GM23338 (cell line): ENCODE results near the gene FKRP. TPM values are rescaled to one million over a fixed set of nuclear protein-coding genes. Genes with fewer than 3 reads are reported as not detected.

Source experiments
- ATAC-seq: fragments of 200-7000 bp; cut with Tn5 transposase; 3 replicates; pipeline ENCODE4 v1.9.1; 2020
- DNase-seq: peaks from one replicate; pipeline ENCODE4 v3.0.0-alpha.2; 2015; ENCODE audit warnings: low spot score
- H2AFZ ChIP-seq: fragments of 200-600 bp; sonication (generic); 2 replicates; pipeline ENCODE4 v1.8.0; 2016; ENCODE audit warnings: antibody characterized with exemption, mild to moderate bottlenecking, moderate library complexity
- H3F3A ChIP-seq: fragments of 200-600 bp; sonication (generic); replicated peaks from 2 replicates; pipeline ENCODE4 v1.8.0; 2017; ENCODE audit warnings: antibody characterized with exemption, mixed run types, low read depth
- H3K27ac ChIP-seq: fragments of 200-600 bp; sonication (generic); 2 replicates; pipeline ENCODE4 v1.6.1; 2016; ENCODE audit warnings: low read depth
- H3K27me3 ChIP-seq: fragments of 200-600 bp; sonication (generic); 2 replicates; pipeline ENCODE4 v1.8.0; 2016; ENCODE audit warnings: mild to moderate bottlenecking, mixed run types, moderate library complexity; ENCODE audit not compliant: insufficient read depth
- H3K36me3 ChIP-seq: fragments of 200-600 bp; sonication (generic); 2 replicates; pipeline ENCODE4 v1.8.0; 2016; ENCODE audit warnings: mild to moderate bottlenecking; ENCODE audit not compliant: insufficient read depth
- H3K4me1 ChIP-seq: fragments of 200-600 bp; sonication (generic); 2 replicates; pipeline ENCODE4 v1.8.0; 2016; ENCODE audit warnings: mild to moderate bottlenecking, moderate library complexity; ENCODE audit not compliant: insufficient read depth
- H3K4me2 ChIP-seq: fragments of 200-600 bp; sonication (generic); 2 replicates; pipeline ENCODE4 v1.7.1; 2017; ENCODE audit warnings: mixed run types
- H3K4me3 ChIP-seq: fragments of 200-600 bp; sonication (generic); 2 replicates; pipeline ENCODE4 v1.6.1; 2016; ENCODE audit warnings: mixed run types
- H3K79me2 ChIP-seq: fragments of 200-600 bp; sonication (generic); replicated peaks from 2 replicates; pipeline ENCODE4 v1.8.0; 2017; ENCODE audit warnings: mild to moderate bottlenecking; ENCODE audit not compliant: insufficient read depth
- H3K9me2 ChIP-seq: fragments of 200-600 bp; sonication (generic); 2 replicates; pipeline ENCODE4 v1.8.0; 2017; ENCODE audit not compliant: insufficient read depth
- H4K20me1 ChIP-seq: fragments of 200-600 bp; sonication (generic); replicated peaks from 2 replicates; pipeline ENCODE4 v1.8.0; 2017; ENCODE audit warnings: mild to moderate bottlenecking; ENCODE audit not compliant: insufficient read depth
- H3K27ac Mint-ChIP-seq: 2 replicates; pipeline ENCODE4 v1.8.0; 2020; ENCODE audit warnings: inconsistent platforms, mild to moderate bottlenecking, moderate library complexity, mixed read lengths
- H3K27me3 Mint-ChIP-seq: 3 replicates; pipeline ENCODE4 v1.8.0; 2022; ENCODE audit warnings: low read depth, mild to moderate bottlenecking, moderate library complexity, mixed read lengths, inconsistent platforms; ENCODE audit not compliant: insufficient read depth, poor library complexity
- H3K36me3 Mint-ChIP-seq: 3 replicates; pipeline ENCODE4 v1.8.0; 2021; ENCODE audit warnings: low read depth, mild to moderate bottlenecking, inconsistent platforms, moderate library complexity, mixed read lengths
- H3K4me1 Mint-ChIP-seq: 3 replicates; pipeline ENCODE4 v1.8.0; 2020; ENCODE audit warnings: mild to moderate bottlenecking, inconsistent platforms, mixed read lengths
- H3K4me3 Mint-ChIP-seq: 3 replicates; pipeline ENCODE4 v1.8.0; 2021; ENCODE audit warnings: moderate library complexity, mild to moderate bottlenecking, inconsistent platforms, mixed read lengths
- H3K9me3 Mint-ChIP-seq: 3 replicates; pipeline ENCODE4 v1.8.0; 2020; ENCODE audit warnings: moderate library complexity, mild to moderate bottlenecking, inconsistent platforms, mixed read lengths
- CREB1 ChIP-seq: fragments of 250-450 bp; sonication (Bioruptor Pico); IDR thresholded peaks from 2 replicates; pipeline ENCODE4 v1.5.0; 2020; ENCODE audit warnings: low read depth, mild to moderate bottlenecking, moderate library complexity
- CTCF ChIP-seq, 2 experiments: fragments of 200-600 bp in 1 of 2; sonication (generic) in 1 of 2; conservative IDR thresholded peaks; 2 replicates each; pipeline versions ENCODE4 v1.5.1 to v1.6.1; 2016 to 2017; ENCODE audit warnings: antibody characterized with exemption in 2 of 2, low read depth in 2 of 2, mild to moderate bottlenecking in 2 of 2, moderate library complexity in 1 of 2
- EZH2 ChIP-seq: fragments of 200-600 bp; sonication (generic); IDR thresholded peaks from one replicate; pipeline ENCODE4 v1.8.0; 2017; ENCODE audit warnings: antibody characterized with exemption, mild to moderate bottlenecking, low read depth; ENCODE audit not compliant: unreplicated experiment
- EZH2phosphoT487 ChIP-seq: fragments of 200-600 bp; sonication (generic); IDR thresholded peaks from one replicate; pipeline ENCODE4 v1.8.1; 2018; ENCODE audit warnings: antibody characterized with exemption; ENCODE audit not compliant: unreplicated experiment
- JUNB ChIP-seq: IDR thresholded peaks from one replicate; pipeline ENCODE4 v1.6.1; 2016; ENCODE audit warnings: antibody characterized with exemption; ENCODE audit not compliant: unreplicated experiment
- NANOG ChIP-seq: IDR thresholded peaks from 2 replicates; pipeline ENCODE4 v1.6.1; 2016; ENCODE audit warnings: antibody characterized with exemption, borderline replicate concordance
- POLR2AphosphoS5 ChIP-seq: IDR thresholded peaks from 2 replicates; pipeline ENCODE4 v1.6.1; 2016; ENCODE audit warnings: antibody characterized with exemption, low read depth
- REST ChIP-seq: IDR thresholded peaks from one replicate; pipeline ENCODE4 v1.6.1; 2018; ENCODE audit warnings: antibody characterized with exemption; ENCODE audit not compliant: unreplicated experiment
- STAT1 ChIP-seq: IDR thresholded peaks from one replicate; pipeline ENCODE4 v1.6.1; 2016; ENCODE audit warnings: antibody characterized with exemption; ENCODE audit not compliant: unreplicated experiment
- ZNF114 ChIP-seq: fragments of 250-450 bp; sonication (Bioruptor Pico); IDR thresholded peaks from 2 replicates; pipeline ENCODE4 v1.5.0; 2020; ENCODE audit warnings: mild to moderate bottlenecking, moderate library complexity
- ZNF331 ChIP-seq: fragments of 250-450 bp; sonication (Bioruptor Pico); IDR thresholded peaks from 2 replicates; pipeline ENCODE4 v1.5.0; 2020; ENCODE audit warnings: low read depth, mild to moderate bottlenecking, moderate library complexity
- ZNF462 ChIP-seq: fragments of 250-450 bp; sonication (Bioruptor Pico); IDR thresholded peaks from 2 replicates; pipeline ENCODE4 v1.5.0; 2020; ENCODE audit warnings: mild to moderate bottlenecking, moderate library complexity
- polyA plus RNA-seq: library from polyadenylated mRNA; unstranded; fragments of >200 nt; fragmentation: Nextera tagmentation; extraction: Ambion mirVana; gene quantifications from 2 replicates; pipeline ENCODE4 v1.2.1, GENCODE V29; 2016
- total RNA-seq: library from RNA; depleted of rRNA; stranded (reverse); fragments of >200 nt; shearing (Covaris generic); gene quantifications from 2 replicates; pipeline ENCODE4 v1.2.3, GENCODE V29; 2014
- TF ChIP-seq, protein P1 (sequence below): IDR thresholded peaks from 2 replicates; pipeline ENCODE4 v1.6.1; 2016; ENCODE audit warnings: antibody characterized with exemption

The FKRP gene
- total and polyA plus RNA-seq, 2 experiments from 2014 or later, result 11.5 to 31.9 TPM

DNA sequence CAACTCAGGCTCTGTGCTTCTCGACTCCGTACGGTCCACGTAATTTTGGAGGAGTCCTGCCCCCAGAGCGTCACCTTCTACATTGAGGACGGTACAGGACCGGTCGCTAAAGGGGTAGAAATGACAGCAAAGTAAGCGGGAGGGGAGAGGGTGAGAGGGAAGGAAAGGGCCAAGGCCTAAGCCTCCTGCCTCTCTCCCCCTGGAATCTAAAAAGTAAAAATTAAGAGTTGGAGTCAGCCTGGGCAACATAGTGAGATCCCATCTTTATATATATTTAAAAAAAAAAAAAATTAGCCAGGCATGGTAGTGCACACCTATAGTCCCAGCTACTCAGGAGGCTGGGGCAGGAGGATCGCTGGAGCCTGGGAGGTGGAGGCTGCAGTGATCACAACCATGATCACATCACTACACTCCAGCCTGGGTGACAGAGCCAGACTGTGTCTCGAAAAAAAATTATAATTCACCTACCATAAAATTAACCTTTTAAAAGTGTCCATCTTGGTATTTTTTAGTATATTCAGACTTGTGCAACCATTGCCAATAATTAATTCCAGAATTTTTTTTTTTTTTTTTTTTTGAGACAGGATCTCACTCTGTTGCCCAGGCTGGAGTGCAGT is 29.9 kb downstream of the FKRP start:
- Histone ChIP-seq H3F3A (peaks cover 36% of the 10 kb centered on the region), H3K36me3 (peaks cover 41% of the 10 kb centered on the region), H3K9me2 (no peaks in the 10 kb centered on the region), H3K27me3 (no peaks in the 10 kb centered on the region), H3K4me2 (no peak overlapping the region), H4K20me1 (peaks cover 32% of the 10 kb centered on the region; the same call in 1 of the 2 replicates), H2AFZ (no peak overlapping the region), H3K4me1 (no peaks in the 10 kb centered on the region), H3K27ac (no peak overlapping the region), H3K79me2 (peaks cover 5% of the 10 kb centered on the region), H3K4me3 (no peak overlapping the region)
- Mint-ChIP-seq H3K27ac (no peak overlapping the region), H3K4me1 (no peaks in the 10 kb centered on the region; the same call in 1 of the 3 replicates), H3K4me3 (no peak overlapping the region), H3K27me3 (peaks cover 13% of the 10 kb centered on the region), H3K9me3 (no peaks in the 10 kb centered on the region), H3K36me3 (peaks cover 82% of the 10 kb centered on the region)
- DNase-seq, result no peak
- TF ChIP-seq NANOG (no peak), ZNF331 (CRISPR knock-in tag) (no peak), CREB1 (CRISPR knock-in tag) (no peak), POLR2AphosphoS5 (no peak), STAT1 (no peak), ZNF462 (CRISPR knock-in tag) (no peak), ZNF114 (no peak), REST (no peak), EZH2 (no peak), CTCF (conservative IDR thresholded peaks at IDR 0.05; ENCODE audit: low read depth in 2 of 2) (no peak), EZH2phosphoT487 (no peak), JUNB (no peak)
- TF ChIP-seq, protein P1, sequence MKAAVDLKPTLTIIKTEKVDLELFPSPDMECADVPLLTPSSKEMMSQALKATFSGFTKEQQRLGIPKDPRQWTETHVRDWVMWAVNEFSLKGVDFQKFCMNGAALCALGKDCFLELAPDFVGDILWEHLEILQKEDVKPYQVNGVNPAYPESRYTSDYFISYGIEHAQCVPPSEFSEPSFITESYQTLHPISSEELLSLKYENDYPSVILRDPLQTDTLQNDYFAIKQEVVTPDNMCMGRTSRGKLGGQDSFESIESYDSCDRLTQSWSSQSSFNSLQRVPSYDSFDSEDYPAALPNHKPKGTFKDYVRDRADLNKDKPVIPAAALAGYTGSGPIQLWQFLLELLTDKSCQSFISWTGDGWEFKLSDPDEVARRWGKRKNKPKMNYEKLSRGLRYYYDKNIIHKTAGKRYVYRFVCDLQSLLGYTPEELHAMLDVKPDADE, result no peak
- no peak for ATAC-seq
